NAMALWA (cell line): ENCODE data around the gene CDC42BPB.

Experiments
- DNase-seq: peaks from one replicate; pipeline ENCODE4 v3.0.0-alpha.2; 2015; ENCODE audit warnings: low spot score

CDC42BPB gene

DNA sequence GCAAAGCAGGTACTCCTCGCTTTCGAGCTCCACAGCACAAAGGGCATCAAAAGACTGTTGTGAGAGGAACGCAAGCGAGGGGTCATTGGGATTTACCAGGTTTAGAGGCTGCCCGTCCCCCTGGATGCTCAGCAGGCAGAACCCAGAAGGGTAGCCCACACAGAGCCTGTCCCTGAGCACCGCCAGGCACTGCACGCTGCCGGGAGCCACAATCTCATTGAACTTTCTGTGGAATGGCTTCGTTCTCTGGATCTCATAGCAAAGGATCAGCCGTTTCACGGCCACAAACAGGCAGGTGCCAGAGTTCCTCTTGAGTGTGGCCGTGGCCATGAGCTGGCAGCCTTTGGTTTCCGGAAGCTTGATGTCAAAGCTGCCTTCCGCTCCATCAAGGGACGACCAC is 113.4 kb downstream of the CDC42BPB start:
- DNase-seq = no peak

DNA sequence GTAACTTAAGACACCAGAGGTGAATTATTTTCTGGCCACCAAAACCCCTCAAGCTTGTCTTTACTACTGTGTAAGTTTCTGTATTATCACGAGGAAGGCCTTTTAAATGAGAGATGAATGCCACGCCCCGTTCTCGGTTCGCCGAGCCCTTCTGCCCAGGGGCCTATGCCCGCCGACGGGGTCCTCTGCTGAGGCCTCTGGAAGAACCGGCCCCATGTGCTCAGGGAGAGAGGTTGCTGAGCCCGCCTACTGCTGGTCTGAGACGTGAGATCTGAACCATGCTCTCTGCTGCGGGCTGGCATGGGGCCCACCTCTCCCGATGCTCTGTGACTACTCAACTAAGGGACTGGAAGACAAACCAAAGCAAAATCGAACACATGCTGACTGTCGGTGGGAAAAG is 113.9 kb downstream of the CDC42BPB start:
- DNase-seq = no peak

- DNase-seq = no peak
These were observed 115.3 kb downstream of the CDC42BPB start for GRCh38 chr14:102942069-102942468.

GRCh38 chr14:102941419-102942011 is 115.8 kb downstream of the CDC42BPB start:
- peak; percentile 34 for DNase-seq

DNA sequence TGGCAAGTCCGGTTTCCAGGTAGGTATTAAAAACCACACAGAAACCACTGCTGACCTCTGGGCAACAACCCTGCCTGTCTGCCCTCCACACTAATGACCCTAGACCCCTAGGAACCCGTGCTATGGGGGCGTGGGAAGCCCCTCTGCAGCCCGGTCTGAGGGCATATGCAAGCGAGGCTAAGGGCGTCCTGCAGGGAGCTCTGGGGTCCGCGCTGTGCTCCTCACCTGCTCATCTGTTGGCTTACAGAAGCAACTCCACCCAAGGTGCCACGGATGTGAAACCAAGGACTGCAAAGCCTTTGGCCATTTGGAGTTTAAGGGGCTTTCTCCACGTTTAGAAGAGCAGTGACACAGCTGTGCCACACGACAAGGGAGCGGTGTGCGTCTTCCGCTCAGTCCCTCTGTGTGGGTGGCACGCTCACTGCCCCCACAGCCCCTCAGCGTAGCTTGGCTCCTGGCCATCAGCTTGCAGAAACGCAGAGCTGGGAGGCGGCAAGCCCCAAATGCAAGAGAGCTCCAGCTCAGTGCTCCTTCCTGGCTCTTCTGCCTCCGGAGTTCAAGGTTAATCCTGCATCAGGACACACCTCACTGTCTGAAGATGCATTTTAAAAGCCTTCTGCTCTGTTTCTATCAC is 116.5 kb downstream of the CDC42BPB start:
- DNase-seq = no peak

DNA sequence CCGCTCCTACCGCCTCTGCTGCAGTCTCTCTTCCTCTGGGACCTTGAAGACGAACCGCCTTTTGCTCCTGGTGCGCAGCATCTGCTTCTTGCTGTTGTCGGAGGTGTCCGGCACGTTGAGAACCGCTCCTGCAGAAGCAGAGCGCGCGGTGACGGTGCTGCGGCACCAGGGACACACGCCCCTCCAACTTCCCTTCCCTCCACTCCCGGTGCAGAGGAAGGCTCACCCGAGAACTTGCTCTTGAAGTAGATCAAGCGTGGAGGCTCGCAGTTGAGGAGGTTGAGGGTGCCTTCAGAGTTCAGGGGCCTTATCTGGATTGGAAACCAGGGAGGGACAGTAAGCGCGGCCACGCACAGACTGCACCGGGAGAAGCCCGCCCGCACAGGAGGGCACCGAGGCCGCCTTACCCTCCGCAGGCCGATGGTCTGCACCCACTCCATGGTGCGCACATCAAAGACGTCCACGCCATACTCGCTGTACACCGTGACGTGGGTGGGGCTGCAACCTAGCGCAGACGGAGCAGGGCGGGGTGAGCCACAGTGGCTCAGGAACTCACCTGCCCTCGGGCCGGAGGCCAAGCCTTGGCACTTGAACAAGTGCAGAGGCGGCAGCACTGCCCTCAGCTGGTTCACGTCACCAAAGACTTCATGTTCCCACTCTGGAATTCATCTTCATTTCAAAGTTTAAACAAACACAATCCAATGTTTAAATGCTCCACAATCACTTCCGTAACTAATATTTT is 117.4 kb downstream of the CDC42BPB start:
- no peak for DNase-seq

GRCh38 chr14:102939329-102939728 is 118.0 kb downstream of the CDC42BPB start:
- no peak for DNase-seq

- DNase-seq = no peak
These were observed 119.2 kb downstream of the CDC42BPB start for GRCh38 chr14:102938191-102938590.

- DNase-seq = no peak
These were observed 119.8 kb downstream of the CDC42BPB start for GRCh38 chr14:102937331-102938175.

- no peak for DNase-seq
These were observed 121.6 kb downstream of the CDC42BPB start for GRCh38 chr14:102935756-102936155.

DNA sequence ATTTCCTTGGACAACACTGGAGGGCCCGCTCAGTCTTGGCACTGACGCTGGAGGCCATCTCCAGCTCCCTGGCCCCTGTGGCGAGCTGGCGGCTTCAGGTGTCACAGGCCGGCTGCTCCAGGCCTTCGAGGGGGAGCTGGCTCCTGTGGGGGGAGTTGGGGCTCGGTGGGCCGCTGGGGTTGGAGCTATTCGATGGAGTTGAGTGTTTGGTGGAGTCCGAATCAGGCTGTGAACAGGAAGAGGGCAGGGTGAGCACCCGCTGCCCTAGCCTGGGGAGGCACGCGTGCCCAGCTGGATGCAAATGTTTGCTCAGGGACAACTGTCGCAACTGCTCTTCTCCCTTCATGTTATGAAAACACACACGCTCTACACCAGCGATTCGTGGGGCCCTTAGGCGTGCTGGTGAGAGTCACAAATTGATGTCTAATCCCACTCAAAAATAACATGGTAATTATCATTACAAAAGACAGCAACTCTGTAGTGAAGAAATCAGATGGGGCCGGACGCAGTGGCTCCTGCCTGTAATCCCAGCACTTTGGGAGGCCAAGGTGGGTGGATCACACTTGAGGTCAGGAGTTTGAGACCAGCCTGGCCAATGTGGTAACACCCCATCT is 123.6 kb downstream of the CDC42BPB start:
- DNase-seq = no peak

DNA sequence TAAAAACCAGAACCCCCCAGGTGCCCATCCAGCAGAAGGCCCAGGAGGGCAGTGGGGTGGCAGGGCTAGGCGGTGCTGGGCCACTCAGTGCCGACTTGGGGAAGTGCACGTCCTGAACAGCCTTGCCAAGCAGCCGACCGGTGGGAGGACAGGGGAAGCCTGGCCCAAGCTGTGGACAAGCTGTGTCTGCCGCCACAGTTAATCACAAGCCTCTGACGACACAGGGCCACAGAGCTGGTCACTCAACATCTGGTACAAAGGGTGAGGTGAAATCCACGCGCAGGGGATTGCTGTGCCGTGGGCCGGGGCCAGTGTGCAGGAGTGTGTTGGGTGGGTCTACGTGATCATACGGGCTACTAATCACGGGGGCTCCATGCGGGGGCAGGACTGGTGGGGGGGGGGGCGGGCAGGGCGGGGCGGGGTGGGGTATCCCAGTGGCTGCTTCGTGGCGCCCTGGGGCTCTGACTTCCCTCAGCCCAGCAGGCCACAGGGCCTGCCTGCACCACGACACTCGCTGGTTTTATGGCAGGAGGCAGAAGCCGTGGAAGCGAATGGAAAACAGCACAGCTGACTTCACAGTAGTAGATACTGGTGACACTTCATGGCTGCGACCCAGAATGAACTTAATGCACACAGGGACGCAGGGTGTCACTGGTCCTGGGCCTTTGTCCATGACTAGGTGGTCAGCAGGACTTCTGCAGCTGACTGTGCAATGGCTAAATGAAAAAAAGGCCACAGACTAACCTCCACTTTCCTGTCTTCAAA is 124.7 kb downstream of the CDC42BPB start:
- no peak for DNase-seq

DNA sequence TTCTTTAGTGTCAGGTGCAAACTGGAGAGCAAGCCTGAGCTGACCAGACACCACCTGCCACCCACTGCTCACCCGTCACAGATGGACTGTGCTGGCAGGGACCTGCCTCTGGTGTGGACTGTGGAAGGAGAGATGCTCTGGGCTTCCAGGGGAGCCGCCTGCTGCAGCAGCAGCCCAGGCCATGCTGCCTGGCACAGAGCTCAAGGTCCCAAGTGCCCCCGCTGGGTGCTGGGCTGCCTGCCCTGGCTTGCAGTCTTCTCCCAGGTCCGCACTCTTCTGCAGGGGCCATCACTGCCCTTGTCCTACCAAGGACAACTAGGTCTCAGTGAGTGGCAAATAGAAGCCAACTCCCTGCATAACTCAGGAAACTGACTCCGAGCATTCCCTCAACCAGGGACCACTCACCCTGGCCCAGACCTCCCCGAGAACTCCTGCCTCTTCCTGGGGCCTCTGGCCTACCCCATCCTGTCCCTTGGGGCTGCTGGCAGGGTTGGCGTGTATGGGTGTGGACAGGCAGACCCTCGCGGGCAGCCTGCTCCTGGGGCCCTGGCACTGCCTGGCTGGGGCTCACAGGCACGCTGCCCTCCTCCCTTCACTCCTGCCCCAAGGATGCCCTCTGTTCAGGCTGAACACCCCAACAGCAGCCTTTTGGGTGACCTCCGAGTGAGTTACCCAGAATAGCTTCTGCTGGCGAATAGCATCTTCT is 125.6 kb downstream of the CDC42BPB start:
- DNase-seq = no peak

DNA sequence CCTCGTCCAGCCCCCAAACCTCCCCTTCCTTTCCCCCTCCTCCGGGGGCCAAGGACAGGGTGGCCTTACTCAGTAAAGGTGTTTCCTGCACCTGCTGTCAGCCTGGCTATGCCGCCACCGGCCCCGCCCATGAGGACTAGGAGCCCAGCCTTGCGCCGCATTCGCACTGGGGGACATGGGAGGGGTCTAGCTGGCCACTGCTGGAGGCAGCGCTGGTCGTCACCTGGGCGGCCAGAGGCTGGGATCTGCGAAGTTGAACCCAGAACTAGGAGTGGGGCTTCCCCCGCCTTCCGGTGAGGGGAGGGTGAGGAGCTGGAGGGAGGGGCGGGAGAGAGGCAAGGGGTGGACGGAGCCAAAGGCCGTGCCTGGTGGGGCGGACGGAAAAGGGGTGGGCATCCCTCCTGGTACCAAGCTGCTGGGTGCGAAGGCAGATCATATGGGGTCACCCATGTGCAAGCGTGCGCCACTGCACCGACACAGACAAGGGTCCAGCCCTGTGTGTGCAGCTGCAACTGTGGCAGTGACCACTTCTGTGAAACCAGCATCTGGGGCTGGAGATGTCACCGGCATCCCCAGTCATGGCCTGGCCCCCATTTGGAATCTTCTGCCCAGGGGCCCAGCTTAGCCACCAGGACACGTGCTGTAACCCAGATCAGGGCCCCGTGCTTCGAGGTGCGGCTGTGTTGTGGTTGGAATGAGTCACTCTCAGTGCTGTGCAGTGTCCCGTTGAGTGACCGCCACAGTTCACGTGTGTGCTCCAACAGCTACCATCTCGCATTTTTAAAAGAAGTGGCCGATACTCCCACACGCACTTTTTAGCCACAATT is 126.4 kb downstream of the CDC42BPB start:
- no peak for DNase-seq

- DNase-seq = no peak
These were observed 127.1 kb downstream of the CDC42BPB start for GRCh38 chr14:102930138-102930752.

GRCh38 chr14:102929241-102930137 is 127.9 kb downstream of the CDC42BPB start:
- DNase-seq = no peak

GRCh38 chr14:102928412-102929240 is 128.7 kb downstream of the CDC42BPB start:
- peak; percentile 51 for DNase-seq
